Nephron (organoid): ENCODE data around the gene CARMIL1.

Source experiments
- H3K27ac Mint-ChIP-seq, 3 experiments: 2 replicates each; pipeline ENCODE4 v1.8.0; 2020; ENCODE audit warnings: mixed read lengths in 3 of 3, mild to moderate bottlenecking in 2 of 3, moderate library complexity in 1 of 3
- H3K27me3 Mint-ChIP-seq: 2 replicates; pipeline ENCODE4 v1.8.0; 2021; ENCODE audit warnings: low read depth, mild to moderate bottlenecking, moderate library complexity, mixed read lengths
- H3K36me3 Mint-ChIP-seq: 2 replicates; pipeline ENCODE4 v1.8.0; 2020; ENCODE audit warnings: low read depth, mixed read lengths
- H3K4me1 Mint-ChIP-seq: 2 replicates; pipeline ENCODE4 v1.8.0; 2020; ENCODE audit warnings: mixed read lengths
- H3K4me3 Mint-ChIP-seq, 3 experiments: 2 replicates each; pipeline ENCODE4 v1.8.0; 2020; ENCODE audit warnings: mild to moderate bottlenecking in 3 of 3, mixed read lengths in 3 of 3, moderate library complexity in 2 of 3
- H3K9me3 Mint-ChIP-seq: 2 replicates; pipeline ENCODE4 v1.8.0; 2020; ENCODE audit warnings: mixed read lengths
- TF ChIP-seq, protein P1 (sequence below), 3 experiments: fragments of 200-600 bp; sonication (generic); IDR thresholded peaks; one replicate each; pipeline ENCODE4 v1.5.0; 2021; ENCODE audit warnings: antibody characterized with exemption in 3 of 3; ENCODE audit not compliant: unreplicated experiment in 3 of 3

Gene CARMIL1

GRCh38 chr6:25341203-25341552 lies 62.0 kb downstream of the CARMIL1 start:
- no peak overlapping the region for H3K27ac Mint-ChIP-seq

GRCh38 chr6:25341923-25342619 lies 62.9 kb downstream of the CARMIL1 start:
- H3K36me3 Mint-ChIP-seq: no peaks in the 10 kb centered on the region
- H3K4me1 Mint-ChIP-seq: peaks cover 12% of the 10 kb centered on the region
- H3K27ac Mint-ChIP-seq: no peak overlapping the region
- TF ChIP-seq, protein P1, sequence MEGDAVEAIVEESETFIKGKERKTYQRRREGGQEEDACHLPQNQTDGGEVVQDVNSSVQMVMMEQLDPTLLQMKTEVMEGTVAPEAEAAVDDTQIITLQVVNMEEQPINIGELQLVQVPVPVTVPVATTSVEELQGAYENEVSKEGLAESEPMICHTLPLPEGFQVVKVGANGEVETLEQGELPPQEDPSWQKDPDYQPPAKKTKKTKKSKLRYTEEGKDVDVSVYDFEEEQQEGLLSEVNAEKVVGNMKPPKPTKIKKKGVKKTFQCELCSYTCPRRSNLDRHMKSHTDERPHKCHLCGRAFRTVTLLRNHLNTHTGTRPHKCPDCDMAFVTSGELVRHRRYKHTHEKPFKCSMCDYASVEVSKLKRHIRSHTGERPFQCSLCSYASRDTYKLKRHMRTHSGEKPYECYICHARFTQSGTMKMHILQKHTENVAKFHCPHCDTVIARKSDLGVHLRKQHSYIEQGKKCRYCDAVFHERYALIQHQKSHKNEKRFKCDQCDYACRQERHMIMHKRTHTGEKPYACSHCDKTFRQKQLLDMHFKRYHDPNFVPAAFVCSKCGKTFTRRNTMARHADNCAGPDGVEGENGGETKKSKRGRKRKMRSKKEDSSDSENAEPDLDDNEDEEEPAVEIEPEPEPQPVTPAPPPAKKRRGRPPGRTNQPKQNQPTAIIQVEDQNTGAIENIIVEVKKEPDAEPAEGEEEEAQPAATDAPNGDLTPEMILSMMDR (IDR thresholded peaks at IDR 0.05; ENCODE audit: unreplicated experiment in 3 of 3): no peak
- H3K9me3 Mint-ChIP-seq: no peaks in the 10 kb centered on the region
- H3K4me3 Mint-ChIP-seq: no peak overlapping the region
- H3K27me3 Mint-ChIP-seq: no peaks in the 10 kb centered on the region

More at GRCh38 chr6:25341203-25341552, 62.0 kb downstream of the CARMIL1 start:
- Mint-ChIP-seq H3K4me3 (no peak overlapping the region), H3K9me3 (no peaks in the 10 kb centered on the region), H3K36me3 (no peaks in the 10 kb centered on the region), H3K4me1 (peaks cover 14% of the 10 kb centered on the region), H3K27me3 (no peaks in the 10 kb centered on the region)
- TF ChIP-seq, protein P1 (IDR thresholded peaks at IDR 0.05; ENCODE audit: unreplicated experiment in 3 of 3): no peak

DNA sequence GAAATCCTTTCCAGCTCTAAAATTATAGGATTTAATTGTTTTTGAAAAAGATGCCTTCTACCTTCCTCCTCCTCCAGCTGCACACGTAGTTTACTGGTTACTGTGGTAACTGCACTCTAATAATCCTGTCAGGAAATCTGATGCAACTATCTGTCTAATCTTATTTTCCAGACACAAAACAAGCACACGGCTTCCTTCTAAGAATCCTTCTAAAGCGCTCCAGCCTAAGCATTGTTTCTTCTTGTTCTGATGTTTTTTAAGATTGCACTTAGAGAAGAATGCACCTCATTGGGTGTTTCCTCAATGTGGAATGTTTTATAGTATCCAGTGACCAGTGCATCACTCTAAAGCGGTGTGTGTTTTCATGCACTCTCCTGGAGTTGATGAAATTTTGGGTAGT lies 63.6 kb downstream of the CARMIL1 start:
- H3K27ac Mint-ChIP-seq: no peak overlapping the region
- no peak overlapping the region for H3K4me3 Mint-ChIP-seq
- TF ChIP-seq, protein P1 (IDR thresholded peaks at IDR 0.05; ENCODE audit: unreplicated experiment in 3 of 3): no peak
- peaks cover 8% of the 10 kb centered on the region for H3K4me1 Mint-ChIP-seq
- H3K27me3 Mint-ChIP-seq: no peaks in the 10 kb centered on the region
- H3K36me3 Mint-ChIP-seq: no peaks in the 10 kb centered on the region
- no peaks in the 10 kb centered on the region for H3K9me3 Mint-ChIP-seq

DNA sequence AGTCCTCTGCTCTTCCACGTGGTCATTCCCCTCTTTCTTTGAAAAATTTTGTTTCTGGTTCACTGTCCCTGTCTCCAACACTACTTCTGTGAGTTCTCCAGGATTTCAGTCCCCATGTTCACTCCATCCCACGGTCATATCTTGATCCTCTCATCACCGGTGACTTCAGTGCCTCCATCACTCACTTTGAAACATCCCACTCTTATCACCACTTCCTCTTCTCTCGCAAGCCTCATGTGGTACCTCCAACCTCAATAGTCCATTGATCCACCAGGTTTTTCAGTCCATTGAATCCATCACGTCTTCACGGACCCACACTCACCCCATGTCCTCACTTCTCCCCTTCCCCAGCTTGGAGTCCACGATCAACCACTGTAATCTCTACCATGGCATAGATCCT lies 64.8 kb downstream of the CARMIL1 start:
- Mint-ChIP-seq H3K36me3 (no peaks in the 10 kb centered on the region), H3K4me1 (peaks cover 8% of the 10 kb centered on the region), H3K27me3 (no peaks in the 10 kb centered on the region), H3K9me3 (no peaks in the 10 kb centered on the region), H3K4me3 (no peak overlapping the region), H3K27ac (no peak overlapping the region)
- TF ChIP-seq, protein P1 (IDR thresholded peaks at IDR 0.05; ENCODE audit: unreplicated experiment in 3 of 3): no peak

- Mint-ChIP-seq H3K36me3 (no peaks in the 10 kb centered on the region), H3K27me3 (no peaks in the 10 kb centered on the region), H3K27ac (no peak overlapping the region), H3K4me1 (peaks cover 8% of the 10 kb centered on the region), H3K4me3 (no peak overlapping the region), H3K9me3 (no peaks in the 10 kb centered on the region)
- TF ChIP-seq, protein P1 (IDR thresholded peaks at IDR 0.05; ENCODE audit: unreplicated experiment in 3 of 3): no peak
These were observed 65.7 kb downstream of the CARMIL1 start for GRCh38 chr6:25344827-25345226.

DNA sequence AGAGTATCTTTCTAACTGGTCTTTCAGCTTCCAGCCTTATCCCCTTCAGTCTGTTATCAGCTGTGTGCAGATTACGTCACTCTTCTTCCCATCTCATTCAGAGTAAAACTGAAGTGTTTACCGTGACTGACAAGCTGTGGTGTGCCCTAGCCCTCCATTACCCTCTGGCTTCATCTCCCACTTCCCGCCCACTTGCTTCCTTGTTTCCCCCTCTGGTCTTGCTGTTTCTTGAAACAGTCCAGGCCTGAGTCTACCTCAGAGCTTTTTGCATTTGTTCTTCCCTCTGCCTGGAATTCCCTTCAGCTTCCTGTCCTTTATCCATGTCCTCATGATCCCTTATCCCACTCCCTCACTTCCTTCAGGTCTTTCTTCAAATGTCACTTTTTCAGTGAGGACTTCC lies 66.9 kb downstream of the CARMIL1 start:
- H3K9me3 Mint-ChIP-seq: no peaks in the 10 kb centered on the region
- H3K4me3 Mint-ChIP-seq: no peak overlapping the region
- peaks cover 12% of the 10 kb centered on the region for H3K4me1 Mint-ChIP-seq
- no peaks in the 10 kb centered on the region for H3K27me3 Mint-ChIP-seq
- TF ChIP-seq, protein P1 (IDR thresholded peaks at IDR 0.05; ENCODE audit: unreplicated experiment in 3 of 3): no peak
- no peak overlapping the region for H3K27ac Mint-ChIP-seq
- H3K36me3 Mint-ChIP-seq: no peaks in the 10 kb centered on the region
